ENCODE results near the gene TRIM41. TPM values are rescaled to one million over a fixed set of nuclear protein-coding genes. Genes with fewer than 3 reads are reported as not detected.

The TRIM41 gene
- total and polyA plus RNA-seq, 2 of the 13 experiments (the other 11 are each of a cell fraction or from before 2014, with no cell fraction given): 10.2 to 16.7 TPM

DNA sequence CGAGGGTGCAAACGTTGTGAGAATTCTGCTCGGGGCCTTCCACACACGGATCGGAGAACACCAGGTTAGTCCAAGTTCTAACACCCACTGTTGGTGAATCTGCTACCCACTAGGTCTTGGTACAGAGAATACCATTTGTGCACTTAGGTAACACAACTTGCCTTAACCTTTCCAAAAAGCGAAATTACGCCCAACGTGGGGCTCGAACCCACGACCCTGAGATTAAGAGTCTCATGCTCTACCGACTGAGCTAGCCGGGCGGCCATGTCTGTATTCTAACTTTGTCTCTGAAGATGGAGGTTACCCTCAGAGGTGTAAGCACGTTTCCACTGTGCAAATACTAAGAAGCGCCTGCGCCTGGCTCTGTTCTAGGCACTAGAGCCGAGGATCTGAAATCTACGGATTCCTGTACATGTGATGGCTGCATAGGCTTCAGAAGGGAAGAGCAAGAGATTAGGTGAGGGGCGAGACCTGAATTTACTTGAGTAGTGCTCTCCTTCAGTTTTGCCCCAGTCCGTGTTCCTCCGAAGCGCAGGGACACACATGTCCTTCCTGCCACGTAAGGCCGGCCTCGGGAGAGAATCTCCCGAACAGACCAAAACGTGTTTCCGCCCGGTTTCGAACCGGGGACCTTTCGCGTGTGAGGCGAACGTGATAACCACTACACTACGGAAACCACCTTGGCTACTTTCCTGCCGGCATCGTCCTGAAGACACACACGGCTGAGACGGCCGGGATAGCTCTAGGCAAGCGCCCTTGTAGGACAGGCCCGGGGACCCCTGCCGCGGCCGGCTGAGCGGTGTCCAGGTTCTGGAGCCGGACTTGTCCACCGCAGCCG, 1.1 kb upstream of the TRIM41 start (continued):
- TF ChIP-seq ARNTL (CRISPR knock-in tag; IDR thresholded peaks at IDR 0.05) (peak; percentile 33; the same call in 1 of the 2 replicates), HIVEP1 (CRISPR knock-in tag; IDR thresholded peaks at IDR 0.05) (peak; percentile 56), HOXA7 (CRISPR knock-in tag; IDR thresholded peaks at IDR 0.05) (no peak), EHMT2 (IDR thresholded peaks at IDR 0.05; ENCODE audit: borderline replicate concordance, low read depth, low read length) (no peak), CAMTA2 (CRISPR knock-in tag; IDR thresholded peaks at IDR 0.05; ENCODE audit: borderline replicate concordance) (peak; percentile 66; the same call in 1 of the 2 replicates), ATF1 (CRISPR knock-in tag; IDR thresholded peaks at IDR 0.05) (peak; percentile 73), ZNF746 (CRISPR knock-in tag; IDR thresholded peaks at IDR 0.05) (peak; percentile 49; the same call in 1 of the 2 replicates), RFXAP (CRISPR knock-in tag; IDR thresholded peaks at IDR 0.05; ENCODE audit: borderline replicate concordance) (peak; percentile 80; the same call in 1 of the 2 replicates), XBP1 (CRISPR knock-in tag; IDR thresholded peaks at IDR 0.05) (no peak), ZNF552 (CRISPR knock-in tag; IDR thresholded peaks at IDR 0.05; ENCODE audit: borderline replicate concordance) (peak; percentile 69; the same call in 1 of the 2 replicates), ZSCAN29 (CRISPR knock-in tag; conservative IDR thresholded peaks at IDR 0.05) (peak; percentile 80; the same call in 1 of the 2 replicates), SP5 (CRISPR knock-in tag; IDR thresholded peaks at IDR 0.05; ENCODE audit: borderline replicate concordance, low read depth) (no peak; the same call in 1 of the 2 replicates), ZNF124 (CRISPR knock-in tag; IDR thresholded peaks at IDR 0.05) (peak; percentile 51), NRL (CRISPR knock-in tag; IDR thresholded peaks at IDR 0.05; ENCODE audit: borderline replicate concordance) (peak; percentile 88; the same call in 1 of the 2 replicates)
- TF ChIP-seq, protein P1, sequence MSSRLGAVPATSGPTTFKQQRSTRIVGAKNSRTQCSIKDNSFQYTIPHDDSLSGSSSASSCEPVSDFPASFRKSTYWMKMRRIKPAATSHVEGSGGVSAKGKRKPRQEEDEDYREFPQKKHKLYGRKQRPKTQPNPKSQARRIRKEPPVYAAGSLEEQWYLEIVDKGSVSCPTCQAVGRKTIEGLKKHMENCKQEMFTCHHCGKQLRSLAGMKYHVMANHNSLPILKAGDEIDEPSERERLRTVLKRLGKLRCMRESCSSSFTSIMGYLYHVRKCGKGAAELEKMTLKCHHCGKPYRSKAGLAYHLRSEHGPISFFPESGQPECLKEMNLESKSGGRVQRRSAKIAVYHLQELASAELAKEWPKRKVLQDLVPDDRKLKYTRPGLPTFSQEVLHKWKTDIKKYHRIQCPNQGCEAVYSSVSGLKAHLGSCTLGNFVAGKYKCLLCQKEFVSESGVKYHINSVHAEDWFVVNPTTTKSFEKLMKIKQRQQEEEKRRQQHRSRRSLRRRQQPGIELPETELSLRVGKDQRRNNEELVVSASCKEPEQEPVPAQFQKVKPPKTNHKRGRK (CRISPR knock-in tag; IDR thresholded peaks at IDR 0.05): no peak
- TF ChIP-seq, protein P2, sequence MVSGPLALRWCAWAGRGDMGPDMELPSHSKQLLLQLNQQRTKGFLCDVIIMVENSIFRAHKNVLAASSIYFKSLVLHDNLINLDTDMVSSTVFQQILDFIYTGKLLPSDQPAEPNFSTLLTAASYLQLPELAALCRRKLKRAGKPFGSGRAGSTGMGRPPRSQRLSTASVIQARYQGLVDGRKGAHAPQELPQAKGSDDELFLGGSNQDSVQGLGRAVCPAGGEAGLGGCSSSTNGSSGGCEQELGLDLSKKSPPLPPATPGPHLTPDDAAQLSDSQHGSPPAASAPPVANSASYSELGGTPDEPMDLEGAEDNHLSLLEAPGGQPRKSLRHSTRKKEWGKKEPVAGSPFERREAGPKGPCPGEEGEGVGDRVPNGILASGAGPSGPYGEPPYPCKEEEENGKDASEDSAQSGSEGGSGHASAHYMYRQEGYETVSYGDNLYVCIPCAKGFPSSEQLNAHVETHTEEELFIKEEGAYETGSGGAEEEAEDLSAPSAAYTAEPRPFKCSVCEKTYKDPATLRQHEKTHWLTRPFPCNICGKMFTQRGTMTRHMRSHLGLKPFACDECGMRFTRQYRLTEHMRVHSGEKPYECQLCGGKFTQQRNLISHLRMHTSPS (CRISPR knock-in tag; IDR thresholded peaks at IDR 0.05; ENCODE audit: low read depth): peak; percentile 49
- TF ChIP-seq, protein P3, sequence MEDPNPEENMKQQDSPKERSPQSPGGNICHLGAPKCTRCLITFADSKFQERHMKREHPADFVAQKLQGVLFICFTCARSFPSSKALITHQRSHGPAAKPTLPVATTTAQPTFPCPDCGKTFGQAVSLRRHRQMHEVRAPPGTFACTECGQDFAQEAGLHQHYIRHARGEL (CRISPR knock-in tag; IDR thresholded peaks at IDR 0.05): 0 out of 2 replicates have a peak, but pooled peaks have one; percentile 2
- TF ChIP-seq, protein P4, sequence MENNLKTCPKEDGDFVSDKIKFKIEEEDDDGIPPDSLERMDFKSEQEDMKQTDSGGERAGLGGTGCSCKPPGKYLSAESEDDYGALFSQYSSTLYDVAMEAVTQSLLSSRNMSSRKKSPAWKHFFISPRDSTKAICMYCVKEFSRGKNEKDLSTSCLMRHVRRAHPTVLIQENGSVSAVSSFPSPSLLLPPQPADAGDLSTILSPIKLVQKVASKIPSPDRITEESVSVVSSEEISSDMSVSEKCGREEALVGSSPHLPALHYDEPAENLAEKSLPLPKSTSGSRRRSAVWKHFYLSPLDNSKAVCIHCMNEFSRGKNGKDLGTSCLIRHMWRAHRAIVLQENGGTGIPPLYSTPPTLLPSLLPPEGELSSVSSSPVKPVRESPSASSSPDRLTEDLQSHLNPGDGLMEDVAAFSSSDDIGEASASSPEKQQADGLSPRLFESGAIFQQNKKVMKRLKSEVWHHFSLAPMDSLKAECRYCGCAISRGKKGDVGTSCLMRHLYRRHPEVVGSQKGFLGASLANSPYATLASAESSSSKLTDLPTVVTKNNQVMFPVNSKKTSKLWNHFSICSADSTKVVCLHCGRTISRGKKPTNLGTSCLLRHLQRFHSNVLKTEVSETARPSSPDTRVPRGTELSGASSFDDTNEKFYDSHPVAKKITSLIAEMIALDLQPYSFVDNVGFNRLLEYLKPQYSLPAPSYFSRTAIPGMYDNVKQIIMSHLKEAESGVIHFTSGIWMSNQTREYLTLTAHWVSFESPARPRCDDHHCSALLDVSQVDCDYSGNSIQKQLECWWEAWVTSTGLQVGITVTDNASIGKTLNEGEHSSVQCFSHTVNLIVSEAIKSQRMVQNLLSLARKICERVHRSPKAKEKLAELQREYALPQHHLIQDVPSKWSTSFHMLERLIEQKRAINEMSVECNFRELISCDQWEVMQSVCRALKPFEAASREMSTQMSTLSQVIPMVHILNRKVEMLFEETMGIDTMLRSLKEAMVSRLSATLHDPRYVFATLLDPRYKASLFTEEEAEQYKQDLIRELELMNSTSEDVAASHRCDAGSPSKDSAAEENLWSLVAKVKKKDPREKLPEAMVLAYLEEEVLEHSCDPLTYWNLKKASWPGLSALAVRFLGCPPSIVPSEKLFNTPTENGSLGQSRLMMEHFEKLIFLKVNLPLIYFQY (CRISPR knock-in tag; IDR thresholded peaks at IDR 0.05; ENCODE audit: borderline replicate concordance): no peak
- TF ChIP-seq, protein P5, sequence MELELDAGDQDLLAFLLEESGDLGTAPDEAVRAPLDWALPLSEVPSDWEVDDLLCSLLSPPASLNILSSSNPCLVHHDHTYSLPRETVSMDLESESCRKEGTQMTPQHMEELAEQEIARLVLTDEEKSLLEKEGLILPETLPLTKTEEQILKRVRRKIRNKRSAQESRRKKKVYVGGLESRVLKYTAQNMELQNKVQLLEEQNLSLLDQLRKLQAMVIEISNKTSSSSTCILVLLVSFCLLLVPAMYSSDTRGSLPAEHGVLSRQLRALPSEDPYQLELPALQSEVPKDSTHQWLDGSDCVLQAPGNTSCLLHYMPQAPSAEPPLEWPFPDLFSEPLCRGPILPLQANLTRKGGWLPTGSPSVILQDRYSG (CRISPR knock-in tag; IDR thresholded peaks at IDR 0.05): 0 out of 2 replicates have a peak, but pooled peaks have one; percentile 55
